DMS153 treated with DMSO at 0.1 percent for 48 hours (cell line): ENCODE results near the gene IL6.
"Not testable (repeated sequence)": the region's sequence is repeated elsewhere in the genome, so short reads cannot be mapped to it uniquely, and the experiment has no call there.

Source experiments
- DNase-seq: peaks from one replicate; lab custom pipeline; 2025; ENCODE audit not compliant: unreplicated experiment; lab: John Stamatoyannopoulos, UW

The IL6 gene

DNA sequence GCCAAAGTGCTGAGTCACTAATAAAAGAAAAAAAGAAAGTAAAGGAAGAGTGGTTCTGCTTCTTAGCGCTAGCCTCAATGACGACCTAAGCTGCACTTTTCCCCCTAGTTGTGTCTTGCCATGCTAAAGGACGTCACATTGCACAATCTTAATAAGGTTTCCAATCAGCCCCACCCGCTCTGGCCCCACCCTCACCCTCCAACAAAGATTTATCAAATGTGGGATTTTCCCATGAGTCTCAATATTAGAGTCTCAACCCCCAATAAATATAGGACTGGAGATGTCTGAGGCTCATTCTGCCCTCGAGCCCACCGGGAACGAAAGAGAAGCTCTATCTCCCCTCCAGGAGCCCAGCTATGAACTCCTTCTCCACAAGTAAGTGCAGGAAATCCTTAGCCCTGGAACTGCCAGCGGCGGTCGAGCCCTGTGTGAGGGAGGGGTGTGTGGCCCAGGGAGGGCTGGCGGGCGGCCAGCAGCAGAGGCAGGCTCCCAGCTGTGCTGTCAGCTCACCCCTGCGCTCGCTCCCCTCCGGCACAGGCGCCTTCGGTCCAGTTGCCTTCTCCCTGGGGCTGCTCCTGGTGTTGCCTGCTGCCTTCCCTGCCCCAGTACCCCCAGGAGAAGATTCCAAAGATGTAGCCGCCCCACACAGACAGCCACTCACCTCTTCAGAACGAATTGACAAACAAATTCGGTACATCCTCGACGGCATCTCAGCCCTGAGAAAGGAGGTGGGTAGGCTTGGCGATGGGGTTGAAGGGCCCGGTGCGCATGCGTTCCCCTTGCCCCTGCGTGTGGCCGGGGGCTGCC lies at the start of gene IL6:
Gene IL6 (plus strand): TSS at position 294 of the 807 bp plus-strand sequence. CDS start 63 bp downstream, at position 357.
- DNase-seq, result peak; percentile 85

DNA sequence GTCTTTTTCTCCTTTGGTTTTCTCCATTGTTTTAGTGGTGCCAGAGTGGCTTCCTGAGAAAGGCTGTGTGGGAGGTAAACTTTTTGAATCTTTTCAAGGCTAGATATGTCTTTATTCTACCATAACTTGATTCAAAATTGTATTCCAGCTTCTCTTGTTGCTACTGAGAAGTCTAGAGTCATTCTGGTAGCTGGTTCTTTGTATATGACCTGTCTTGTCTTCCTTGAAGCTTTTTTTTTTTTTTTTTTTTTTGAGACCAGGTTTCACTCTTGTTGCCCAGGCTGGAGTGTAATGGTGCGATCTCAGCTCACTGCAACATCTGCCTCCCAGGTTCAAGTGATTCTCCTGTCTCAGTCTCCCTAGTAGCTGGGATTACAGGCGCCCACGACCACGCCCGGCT lies 49.7 kb upstream of the IL6 start:
- not testable (repeated sequence) for DNase-seq

DNA sequence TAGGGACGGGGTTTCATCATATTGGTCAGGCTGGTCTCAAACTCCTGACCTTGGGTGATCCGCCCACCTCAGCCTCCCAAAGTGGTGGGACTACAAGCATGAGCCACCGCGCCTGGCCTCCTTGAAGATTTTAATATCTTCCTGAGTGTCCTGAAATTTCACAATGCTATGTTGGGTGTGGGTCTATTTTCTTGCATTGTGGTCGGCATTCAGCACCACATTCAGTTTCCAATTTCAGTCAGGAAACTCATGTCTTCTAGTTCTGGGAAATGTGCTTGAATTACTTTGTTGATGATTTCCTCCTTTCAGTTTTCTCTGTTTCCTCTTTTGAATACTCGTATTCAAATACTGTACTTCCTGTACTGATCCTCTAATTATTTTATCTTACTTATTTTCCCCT lies 49.3 kb upstream of the IL6 start:
- no peak for DNase-seq

DNA sequence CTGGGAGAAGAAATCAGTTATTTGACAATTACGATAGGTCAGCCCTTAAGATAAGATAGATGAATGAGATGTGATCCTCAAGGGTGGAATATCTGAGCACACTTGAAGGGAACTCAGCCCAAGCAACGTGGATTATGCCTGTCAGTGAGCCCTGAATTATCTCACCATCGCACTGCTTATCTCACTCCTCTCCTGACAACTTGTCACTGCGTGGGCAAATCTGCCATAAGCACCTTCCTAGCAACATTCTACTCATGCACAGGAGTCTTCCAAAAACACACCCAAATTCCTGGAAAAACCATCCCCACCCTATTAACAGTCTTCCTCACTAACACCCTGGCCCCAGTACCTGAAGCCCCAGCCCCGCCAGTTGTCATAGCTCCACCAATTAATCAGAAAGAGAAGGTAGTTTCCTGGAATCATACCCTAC lies 46.5 kb upstream of the IL6 start:
- no peak for DNase-seq

DNA sequence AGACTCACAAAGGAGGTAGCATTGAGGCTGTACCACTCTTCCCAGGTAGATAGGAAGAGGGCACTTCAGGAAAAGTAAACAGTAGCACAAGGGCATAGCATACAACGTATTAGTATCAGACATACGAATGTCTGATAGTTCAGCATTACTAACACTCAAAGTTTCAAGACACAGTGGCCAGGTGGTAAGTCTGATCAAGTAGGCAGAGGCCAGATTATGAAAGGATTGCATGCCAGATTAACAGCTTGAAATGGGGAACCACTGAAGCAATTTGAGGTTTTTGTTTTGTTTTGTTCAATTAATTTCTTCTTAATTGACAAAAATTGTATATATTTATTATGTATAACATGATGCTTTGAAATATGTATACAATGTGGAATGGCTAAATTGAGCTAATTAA lies 45.7 kb upstream of the IL6 start:
- DNase-seq, result peak; percentile 66

DNA sequence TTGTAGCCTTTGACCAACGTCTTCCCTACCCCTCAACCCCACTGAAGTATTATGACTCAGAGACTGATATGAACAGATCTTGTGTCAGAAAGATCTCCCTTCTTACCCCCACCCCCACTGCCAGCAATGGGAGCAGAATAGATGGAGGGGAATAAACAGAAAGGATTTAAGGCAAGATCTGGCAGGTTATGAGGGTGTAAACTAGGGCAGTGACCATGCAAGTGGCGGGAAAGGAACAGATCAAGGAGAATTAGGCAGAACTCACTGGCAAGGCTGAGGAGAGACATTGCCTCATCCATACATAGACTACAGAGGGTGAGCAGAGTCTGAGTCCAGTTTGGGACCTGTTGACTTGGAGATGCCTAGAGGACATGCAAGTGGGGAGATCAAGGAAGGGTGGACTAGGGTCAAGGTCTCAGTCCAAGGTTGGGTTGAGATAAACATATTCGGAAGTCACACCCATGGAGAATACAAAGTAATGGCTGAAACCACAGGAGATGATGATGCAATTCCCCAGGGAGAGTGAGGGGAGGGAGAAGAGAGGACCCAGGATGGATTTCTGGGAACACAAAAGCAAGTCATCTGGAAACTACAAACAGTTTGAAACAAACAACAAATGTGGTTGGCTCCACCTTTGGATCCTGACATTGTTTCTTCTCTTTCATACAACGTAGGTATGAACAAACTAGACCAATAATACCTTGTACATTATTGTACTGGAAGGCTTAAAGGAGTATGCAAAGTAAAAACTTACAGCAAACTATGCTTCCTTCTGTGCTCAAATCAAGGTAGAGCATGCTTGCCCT lies 44.9 kb upstream of the IL6 start:
- no peak for DNase-seq

DNA sequence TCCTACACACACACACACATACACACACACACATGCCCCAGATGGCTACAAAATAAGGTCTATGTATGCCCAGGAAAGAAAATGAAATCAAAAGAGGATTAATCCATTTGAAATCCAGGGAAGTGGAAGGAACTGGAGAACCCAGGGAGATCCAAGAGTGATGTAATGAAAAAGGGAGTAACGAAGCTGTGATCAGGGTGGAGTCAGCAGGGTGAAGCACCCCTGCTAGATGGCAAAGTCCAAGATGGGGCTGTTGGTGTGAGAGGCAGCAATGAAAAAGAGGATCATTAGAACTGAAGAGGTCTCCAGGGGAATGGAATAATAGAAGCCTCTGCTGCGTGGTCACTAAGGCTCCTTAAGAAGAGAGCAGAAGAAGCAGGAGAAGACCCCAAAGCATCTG lies 43.6 kb upstream of the IL6 start:
- no peak for DNase-seq

DNA sequence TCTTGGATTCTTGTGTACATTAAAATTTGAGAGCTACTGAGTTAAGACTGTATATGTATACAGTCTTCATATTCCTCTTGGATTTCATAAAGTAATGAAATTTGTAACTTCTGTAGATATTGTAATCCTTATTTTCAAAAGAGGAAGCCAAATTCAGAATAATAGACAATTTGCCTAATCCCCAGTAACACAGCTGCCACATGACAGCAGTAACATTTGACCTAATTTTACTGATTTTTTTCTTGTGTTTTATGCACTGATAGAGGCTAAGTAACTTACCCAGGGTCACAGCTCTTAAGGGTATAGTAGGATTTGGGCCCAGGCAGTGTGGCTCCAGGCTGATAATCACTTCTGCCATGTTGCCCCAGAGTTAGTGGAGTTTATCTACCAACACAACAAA lies 40.4 kb upstream of the IL6 start:
- DNase-seq, result no peak

DNA sequence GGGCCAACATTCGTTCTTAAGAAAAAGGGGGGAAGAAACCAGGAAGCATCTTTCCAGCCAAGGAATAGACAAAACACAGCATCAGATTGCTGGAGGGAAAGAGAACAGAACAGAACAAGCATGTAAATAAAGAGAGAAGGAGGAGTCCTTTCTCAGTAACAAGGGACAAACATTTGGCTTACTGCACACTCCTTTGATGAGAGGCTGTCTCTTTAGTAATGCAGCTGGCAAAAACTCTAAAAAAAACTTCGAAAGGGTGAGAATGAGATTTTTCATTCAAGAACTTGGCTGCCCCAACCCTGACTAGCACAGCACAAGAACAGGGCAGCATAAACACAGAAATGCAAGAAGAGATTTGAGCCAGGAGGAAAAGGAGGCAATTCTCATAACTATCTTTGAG lies 38.9 kb upstream of the IL6 start:
- DNase-seq, result no peak

DNA sequence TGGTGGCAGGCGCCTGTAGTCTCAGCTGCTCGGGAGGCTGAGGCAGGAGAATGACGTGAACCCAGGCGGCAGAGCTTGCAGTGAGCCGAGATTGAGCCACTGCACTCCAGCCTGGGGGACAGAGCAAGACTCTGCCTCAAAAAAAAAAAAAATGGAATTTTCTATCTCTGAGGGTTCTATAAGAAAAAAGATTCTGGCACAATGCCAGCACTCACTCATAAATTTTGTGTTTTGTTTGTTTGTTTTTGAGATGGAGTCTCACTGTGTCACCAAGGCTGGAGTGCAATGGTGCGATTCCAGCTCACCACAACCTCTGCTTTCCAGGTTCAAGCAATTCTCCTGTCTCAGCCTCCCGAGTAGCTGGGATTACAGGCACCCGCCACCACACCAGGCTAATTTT lies 38.1 kb upstream of the IL6 start:
- DNase-seq, result not testable (repeated sequence)

DNA sequence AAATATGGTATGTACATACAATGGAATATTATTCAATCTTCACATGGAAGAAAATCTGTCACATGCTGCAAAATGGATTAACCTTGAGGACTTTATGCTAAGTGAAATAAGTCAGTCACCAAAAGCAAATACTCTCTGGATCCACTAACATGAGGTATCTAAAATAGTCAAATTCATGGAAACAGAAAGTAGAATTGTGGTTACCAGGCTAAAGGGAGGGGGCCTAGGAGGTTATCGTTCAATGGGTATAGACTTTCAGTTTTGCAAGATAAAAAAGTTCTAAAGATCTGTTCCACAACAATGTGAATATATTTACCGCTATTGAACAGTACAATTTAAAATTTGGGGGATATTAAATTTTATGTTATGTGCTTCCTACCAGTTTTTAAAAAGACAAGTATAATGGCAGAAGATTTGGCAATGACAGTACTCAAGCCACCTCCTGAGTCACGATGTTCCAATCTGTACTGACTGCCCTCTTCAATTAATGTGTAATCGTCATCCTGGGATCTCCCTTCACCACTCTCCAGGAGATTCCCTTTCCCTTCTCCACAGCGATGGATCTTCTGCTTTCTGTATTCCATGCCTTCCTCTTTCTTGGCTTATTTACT lies 32.3 kb upstream of the IL6 start:
- no peak for DNase-seq

DNA sequence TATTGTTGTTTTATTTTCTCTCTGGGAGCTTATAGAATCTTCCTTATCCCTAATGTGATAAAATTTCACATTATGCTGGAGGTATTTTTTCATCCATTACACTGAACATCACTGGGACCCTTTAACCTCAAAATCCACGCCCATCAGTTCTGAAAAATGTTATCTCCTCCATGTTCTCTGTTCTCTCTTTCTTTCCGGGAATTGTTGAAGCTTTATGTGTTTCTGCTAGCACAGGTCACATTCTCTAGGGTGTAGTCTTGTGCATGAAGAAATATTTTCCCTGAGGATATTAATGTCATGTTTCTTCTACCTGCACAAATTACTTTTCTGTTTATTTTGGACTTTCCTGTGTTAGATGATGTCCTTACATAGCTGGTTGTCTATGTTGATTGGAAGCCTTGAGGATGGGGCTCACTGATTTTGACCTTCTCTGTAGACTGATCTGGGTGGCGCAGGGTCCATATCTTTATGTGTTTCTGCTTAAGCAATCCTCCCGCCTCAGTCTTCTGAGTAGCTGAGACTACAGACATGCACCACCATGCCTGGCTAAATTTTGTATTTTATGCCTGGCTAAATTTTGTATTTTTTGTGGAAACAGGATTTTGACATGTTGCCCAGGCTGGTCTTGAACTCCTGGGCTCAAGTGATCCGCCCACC lies 31.4 kb upstream of the IL6 start:
- no peak for DNase-seq

DNA sequence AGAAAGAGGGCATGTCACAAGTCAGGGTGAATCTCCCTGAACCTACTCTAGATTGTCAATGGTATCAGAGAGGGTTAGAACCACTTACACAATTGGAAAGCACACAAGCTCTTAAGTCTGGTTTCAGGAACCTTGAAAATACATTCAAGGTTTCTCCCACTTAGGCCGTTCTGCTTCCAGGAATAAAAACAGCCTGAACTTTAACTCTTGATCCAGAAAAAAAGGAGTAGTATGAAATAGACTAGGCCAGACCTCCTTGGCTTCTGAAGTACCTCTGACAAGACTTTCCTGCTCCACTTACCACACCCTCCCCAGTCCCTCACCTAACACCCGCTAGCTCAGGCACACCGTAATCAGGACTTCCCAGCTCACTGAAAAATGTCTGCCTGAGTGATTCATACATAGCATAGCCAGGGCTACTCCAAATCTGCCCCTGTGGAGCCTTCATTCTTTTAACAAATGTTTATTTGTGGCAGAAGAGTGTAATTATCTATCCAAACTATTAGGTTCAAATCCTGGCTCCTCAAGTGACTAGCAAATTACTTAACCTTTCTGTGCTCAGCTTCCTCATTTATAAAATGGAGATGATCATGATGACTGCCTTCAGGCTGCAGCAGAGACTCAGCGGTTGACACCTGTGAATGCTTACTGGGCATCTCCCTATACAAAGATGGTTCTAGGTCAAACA lies 30.3 kb upstream of the IL6 start:
- DNase-seq, result no peak

DNA sequence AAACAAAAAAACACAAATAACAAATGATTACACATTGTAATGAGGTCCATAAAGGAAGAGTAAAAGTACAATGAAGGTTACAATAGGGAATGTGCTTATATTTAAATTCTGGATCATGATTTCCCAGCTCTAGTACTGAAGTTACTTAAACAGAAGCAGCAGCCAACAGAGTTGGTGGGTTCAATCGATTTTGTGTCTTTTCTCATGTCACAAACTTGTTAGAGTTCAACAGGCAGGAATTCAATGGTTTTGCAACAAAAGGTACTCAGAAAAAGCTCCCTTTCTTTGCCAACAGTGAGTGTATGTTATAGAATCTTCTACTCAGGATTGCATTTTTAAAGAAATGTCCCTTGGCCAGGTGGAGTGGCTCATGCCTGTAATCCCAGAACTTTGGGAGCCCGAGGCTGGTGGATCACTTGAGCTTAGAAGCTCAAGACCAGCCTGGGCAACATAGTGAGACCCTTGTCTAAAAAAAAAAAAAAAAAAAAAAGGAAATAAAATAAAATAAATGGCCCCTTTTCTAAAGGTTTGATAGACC lies 29.6 kb upstream of the IL6 start:
- DNase-seq, result no peak

DNA sequence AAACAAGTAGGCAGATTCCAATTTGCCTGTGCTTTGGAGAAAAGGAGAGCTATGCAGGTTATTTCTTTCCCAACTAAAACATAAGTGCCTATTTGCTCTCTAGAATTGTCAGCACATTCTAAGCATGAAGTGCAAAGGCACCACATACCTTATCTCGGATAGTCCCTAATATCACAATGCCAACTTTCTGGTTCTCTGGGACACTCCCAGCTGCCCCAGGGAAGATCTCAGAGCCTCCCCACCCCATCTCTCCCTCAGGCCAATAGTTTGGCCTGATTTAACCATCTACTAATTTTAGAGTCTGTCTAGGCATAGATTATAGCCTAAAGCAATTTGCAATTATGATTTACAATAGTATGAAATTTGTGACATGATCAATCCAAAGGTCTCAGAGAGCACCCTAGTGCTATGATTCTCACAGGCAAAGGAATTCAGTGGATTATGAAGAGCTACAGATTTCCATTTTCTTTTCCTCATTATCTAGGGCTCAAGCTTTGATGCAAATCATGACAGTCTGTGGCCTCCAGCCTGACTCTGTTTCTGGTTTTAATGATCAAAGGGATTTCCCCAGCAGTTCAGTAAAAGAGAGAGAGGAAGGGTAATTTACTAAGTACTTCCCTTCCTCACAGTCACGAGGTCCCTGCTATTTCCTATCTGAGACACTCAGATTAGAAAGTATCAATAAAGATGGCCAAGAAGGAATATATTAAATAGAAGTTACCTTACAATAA lies 29.0 kb upstream of the IL6 start:
- DNase-seq, result no peak

DNA sequence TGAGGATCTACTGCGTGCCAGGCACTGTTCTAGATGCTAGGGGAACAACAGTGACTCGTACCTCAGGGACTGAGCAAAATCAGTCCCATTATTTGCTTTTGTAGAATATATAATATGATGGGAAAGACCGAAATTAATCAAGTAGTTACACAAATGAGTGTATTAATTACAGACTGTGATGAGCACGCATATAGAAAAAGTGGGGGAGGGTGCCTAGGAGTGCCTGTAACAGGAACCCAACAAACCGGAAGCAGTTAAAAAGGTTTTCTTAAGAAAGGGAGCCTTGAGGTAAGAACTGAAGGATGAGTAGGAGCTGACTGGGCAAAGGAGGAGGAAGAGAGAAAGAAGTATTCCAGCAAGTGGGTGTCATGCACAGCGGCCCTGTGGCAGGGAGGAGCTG lies 28.2 kb upstream of the IL6 start:
- DNase-seq, result no peak

DNA sequence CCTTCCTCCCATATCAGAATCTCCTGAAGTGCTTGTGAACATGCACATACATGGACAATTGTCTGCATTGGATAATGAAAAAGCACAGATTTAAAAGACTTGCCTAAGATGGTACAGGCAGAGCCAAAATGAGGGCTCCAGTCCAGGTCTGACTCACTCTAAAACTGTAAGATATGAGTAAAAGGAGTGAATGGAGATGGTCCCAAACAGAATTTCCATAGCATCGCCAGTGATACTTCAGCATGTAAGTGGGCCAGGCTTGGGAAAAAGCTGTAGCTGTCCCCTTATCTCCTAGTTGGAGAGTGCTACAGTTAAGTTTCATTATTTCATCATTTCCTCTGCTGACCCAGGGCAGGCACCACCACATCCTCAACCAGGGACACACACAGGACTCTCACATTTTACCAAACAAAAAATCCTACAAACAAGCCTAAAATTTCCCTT lies 26.4 kb upstream of the IL6 start:
- DNase-seq, result no peak

DNA sequence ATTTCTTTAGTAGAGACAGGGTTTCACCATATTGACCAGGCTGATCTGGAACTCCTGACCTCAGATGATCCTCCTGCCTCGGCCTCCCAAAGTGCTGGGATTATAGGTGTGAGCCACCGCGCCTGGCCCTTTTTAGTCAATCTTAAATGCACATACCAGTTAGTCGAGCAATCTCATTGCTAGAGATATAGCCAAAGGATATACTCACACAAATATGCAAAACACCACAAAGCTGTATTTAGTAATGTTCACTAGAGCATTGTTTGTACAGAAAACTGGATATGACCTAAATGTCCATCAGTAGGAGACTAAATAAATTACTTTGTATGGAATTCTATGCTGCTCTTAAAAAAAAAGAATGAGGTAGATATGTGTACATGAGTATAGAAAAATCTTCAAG lies 24.5 kb upstream of the IL6 start:
- DNase-seq, result no peak

DNA sequence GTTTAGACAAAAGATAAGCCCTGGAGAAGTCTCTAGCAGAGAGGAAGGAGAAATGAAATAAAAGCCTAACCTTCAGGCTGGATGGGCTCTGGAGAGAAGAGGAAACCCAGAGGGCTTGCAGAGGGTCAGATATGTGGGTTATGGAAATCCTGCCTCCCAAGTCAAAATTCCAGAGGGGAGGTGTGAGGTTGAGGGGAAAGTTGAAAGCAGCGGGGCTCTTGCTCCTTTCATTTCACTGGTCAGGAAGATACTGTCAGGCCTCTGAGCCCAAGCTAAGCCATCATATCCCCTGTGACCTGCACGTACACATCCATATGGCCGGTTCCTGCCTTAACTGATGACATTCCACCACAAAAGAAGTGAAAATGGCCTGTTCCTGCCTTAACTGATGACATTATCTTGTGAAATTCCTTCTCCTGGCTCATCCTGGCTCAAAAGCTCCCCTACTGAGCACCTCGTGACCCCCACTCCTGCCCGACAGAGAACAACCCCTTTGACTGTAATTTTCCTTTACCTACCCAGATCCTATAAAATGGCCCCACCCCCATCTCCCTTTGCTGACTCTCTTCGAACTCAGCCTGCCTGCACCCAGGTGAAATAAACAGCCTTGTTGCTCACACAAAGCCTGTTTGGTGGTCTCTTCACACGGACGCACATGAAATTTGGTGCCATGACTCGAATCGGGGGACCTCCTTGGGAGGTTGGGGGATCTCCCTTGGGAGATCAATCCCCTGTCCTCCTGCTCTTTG lies 23.7 kb upstream of the IL6 start:
- DNase-seq, result not testable (repeated sequence)
